Measurements from ENCODE around the gene CAMSAP1. TPM values are rescaled to one million over a fixed set of nuclear protein-coding genes. Genes with fewer than 3 reads are reported as not detected.

The CAMSAP1 gene
- total RNA-seq, 1 experiment from 2014 or later: 24.8 TPM

DNA sequence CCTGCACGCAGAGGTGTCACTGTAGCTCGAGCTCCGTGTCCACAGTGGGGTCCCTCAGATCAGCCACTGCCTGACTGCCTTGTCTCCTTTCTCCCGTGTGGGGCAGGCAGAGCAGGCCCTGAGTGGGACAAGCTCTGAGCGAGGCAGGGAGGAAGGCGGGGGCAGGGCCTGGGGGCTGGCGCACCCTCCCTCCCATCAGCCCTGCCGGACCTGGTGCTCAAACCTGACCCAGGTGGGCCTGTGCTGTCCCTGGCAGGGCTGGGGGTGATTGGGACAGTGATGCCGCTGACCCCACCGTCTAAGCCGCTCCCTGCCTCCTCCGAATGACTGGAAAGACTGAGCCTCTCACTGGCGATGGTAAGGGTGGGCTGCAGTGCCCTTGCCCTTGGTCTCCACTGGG, 144.4 kb downstream of the CAMSAP1 start:
- Histone ChIP-seq H3K27me3 (ENCODE audit: control insufficient read depth, insufficient read depth, low read length) (no peaks in the 10 kb centered on the region), H3K4me1 (ENCODE audit: control insufficient read depth, insufficient read depth, low read length) (no peaks in the 10 kb centered on the region), H3K36me3 (ENCODE audit: control insufficient read depth, insufficient read depth, low read length) (no peaks in the 10 kb centered on the region), H3K27ac (ENCODE audit: low read length) (no peak overlapping the region), H3K9me3 (ENCODE audit: control insufficient read depth, insufficient read depth, low read depth, low read length) (no peaks in the 10 kb centered on the region), H3K4me3 (ENCODE audit: low read depth in 2 of 2, low read length in 2 of 2) (no peak overlapping the region)
- TF ChIP-seq, protein P1, sequence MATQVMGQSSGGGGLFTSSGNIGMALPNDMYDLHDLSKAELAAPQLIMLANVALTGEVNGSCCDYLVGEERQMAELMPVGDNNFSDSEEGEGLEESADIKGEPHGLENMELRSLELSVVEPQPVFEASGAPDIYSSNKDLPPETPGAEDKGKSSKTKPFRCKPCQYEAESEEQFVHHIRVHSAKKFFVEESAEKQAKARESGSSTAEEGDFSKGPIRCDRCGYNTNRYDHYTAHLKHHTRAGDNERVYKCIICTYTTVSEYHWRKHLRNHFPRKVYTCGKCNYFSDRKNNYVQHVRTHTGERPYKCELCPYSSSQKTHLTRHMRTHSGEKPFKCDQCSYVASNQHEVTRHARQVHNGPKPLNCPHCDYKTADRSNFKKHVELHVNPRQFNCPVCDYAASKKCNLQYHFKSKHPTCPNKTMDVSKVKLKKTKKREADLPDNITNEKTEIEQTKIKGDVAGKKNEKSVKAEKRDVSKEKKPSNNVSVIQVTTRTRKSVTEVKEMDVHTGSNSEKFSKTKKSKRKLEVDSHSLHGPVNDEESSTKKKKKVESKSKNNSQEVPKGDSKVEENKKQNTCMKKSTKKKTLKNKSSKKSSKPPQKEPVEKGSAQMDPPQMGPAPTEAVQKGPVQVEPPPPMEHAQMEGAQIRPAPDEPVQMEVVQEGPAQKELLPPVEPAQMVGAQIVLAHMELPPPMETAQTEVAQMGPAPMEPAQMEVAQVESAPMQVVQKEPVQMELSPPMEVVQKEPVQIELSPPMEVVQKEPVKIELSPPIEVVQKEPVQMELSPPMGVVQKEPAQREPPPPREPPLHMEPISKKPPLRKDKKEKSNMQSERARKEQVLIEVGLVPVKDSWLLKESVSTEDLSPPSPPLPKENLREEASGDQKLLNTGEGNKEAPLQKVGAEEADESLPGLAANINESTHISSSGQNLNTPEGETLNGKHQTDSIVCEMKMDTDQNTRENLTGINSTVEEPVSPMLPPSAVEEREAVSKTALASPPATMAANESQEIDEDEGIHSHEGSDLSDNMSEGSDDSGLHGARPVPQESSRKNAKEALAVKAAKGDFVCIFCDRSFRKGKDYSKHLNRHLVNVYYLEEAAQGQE (IDR thresholded peaks at IDR 0.05; ENCODE audit: insufficient read depth in 1 of 2, low read depth in 2 of 2, low read length in 1 of 2): no peak
- TF ChIP-seq, protein P2, sequence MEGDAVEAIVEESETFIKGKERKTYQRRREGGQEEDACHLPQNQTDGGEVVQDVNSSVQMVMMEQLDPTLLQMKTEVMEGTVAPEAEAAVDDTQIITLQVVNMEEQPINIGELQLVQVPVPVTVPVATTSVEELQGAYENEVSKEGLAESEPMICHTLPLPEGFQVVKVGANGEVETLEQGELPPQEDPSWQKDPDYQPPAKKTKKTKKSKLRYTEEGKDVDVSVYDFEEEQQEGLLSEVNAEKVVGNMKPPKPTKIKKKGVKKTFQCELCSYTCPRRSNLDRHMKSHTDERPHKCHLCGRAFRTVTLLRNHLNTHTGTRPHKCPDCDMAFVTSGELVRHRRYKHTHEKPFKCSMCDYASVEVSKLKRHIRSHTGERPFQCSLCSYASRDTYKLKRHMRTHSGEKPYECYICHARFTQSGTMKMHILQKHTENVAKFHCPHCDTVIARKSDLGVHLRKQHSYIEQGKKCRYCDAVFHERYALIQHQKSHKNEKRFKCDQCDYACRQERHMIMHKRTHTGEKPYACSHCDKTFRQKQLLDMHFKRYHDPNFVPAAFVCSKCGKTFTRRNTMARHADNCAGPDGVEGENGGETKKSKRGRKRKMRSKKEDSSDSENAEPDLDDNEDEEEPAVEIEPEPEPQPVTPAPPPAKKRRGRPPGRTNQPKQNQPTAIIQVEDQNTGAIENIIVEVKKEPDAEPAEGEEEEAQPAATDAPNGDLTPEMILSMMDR (IDR thresholded peaks at IDR 0.05): no peak
- TF ChIP-seq TCF7L2 (IDR thresholded peaks at IDR 0.05; ENCODE audit: low read depth, low read length) (no peak), POLR2AphosphoS5 (IDR thresholded peaks at IDR 0.05; ENCODE audit: low read depth, low read length) (no peak), SIN3A (IDR thresholded peaks at IDR 0.05; ENCODE audit: borderline replicate concordance, insufficient read depth, low read depth, low read length) (no peak)
- in situ Hi-C loops (cut with HindIII; ENCODE audit: low pct_unique_long_range_greater_than_20kb, low sequenced_read_pairs) (no loop called here), intact Hi-C loops (cut with micrococcal nuclease; ENCODE audit: unreplicated experiment) (no loop called here)
- DNase-seq (ENCODE audit: low read depth, low spot score) (no peak), ATAC-seq (no peak)
- CTCF ChIA-PET: no interaction called here
- POLR2A ChIA-PET: no interaction called here
- BruUV-seq (replicated peaks): no TSS peak

DNA sequence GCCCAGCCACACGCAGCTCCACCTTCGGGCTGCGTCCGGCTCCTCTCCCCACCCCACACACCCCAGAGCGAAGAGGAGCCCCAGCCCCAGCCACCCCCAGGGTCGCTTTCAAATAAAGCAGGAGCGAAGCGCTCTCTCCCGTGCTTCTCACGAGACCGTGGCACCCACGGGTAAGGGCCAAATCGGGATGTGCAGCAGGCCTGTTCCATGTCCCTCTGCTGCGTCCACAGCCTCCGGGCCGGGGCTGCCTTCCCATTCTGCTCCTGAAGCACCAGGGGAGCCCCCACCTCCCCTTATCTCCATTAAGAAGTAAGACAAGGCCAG, 145.5 kb downstream of the CAMSAP1 start:
- no peaks in the 10 kb centered on the region for H3K9me3 ChIP-seq (ENCODE audit: control insufficient read depth, insufficient read depth, low read depth, low read length)

More for the DNA sequence above, 145.5 kb downstream of the CAMSAP1 start:
- H3K36me3 ChIP-seq (ENCODE audit: control insufficient read depth, insufficient read depth, low read length): no peaks in the 10 kb centered on the region
- no peaks in the 10 kb centered on the region for H3K4me1 ChIP-seq (ENCODE audit: control insufficient read depth, insufficient read depth, low read length)
- ChIA-PET POLR2A (no interaction called here), CTCF (no interaction called here)
- H3K27me3 ChIP-seq (ENCODE audit: control insufficient read depth, insufficient read depth, low read length): no peaks in the 10 kb centered on the region
- ATAC-seq (no peak), DNase-seq (ENCODE audit: low read depth, low spot score) (no peak)
- BruUV-seq (replicated peaks): no TSS peak
- intact Hi-C loops (cut with micrococcal nuclease; ENCODE audit: unreplicated experiment): no loop called here
- in situ Hi-C loops (cut with HindIII; ENCODE audit: low pct_unique_long_range_greater_than_20kb, low sequenced_read_pairs): no loop called here
- H3K27ac ChIP-seq (ENCODE audit: low read length): no peak overlapping the region
- no peak overlapping the region for H3K4me3 ChIP-seq (ENCODE audit: low read depth in 2 of 2, low read length in 2 of 2)
- TF ChIP-seq, protein P1 (IDR thresholded peaks at IDR 0.05; ENCODE audit: insufficient read depth in 1 of 2, low read depth in 2 of 2, low read length in 1 of 2): no peak
- TF ChIP-seq SIN3A (IDR thresholded peaks at IDR 0.05; ENCODE audit: borderline replicate concordance, insufficient read depth, low read depth, low read length): no peak
- TF ChIP-seq POLR2AphosphoS5 (IDR thresholded peaks at IDR 0.05; ENCODE audit: low read depth, low read length): no peak
- no peak for TF ChIP-seq TCF7L2 (IDR thresholded peaks at IDR 0.05; ENCODE audit: low read depth, low read length)
- TF ChIP-seq, protein P2 (IDR thresholded peaks at IDR 0.05): no peak
